Non-pigmented ciliary epithelial cell (primary cell): Measurements from ENCODE around the gene POLR3B.
"Not testable (repeated sequence)": the region's sequence is repeated elsewhere in the genome, so short reads cannot be mapped to it uniquely, and the experiment has no call there.

Experiments
- DNase-seq: peaks from one replicate; pipeline ENCODE4 v3.0.0-alpha.2; 2010; ENCODE audit warnings: low read depth

The POLR3B gene

GRCh38 chr12:106357549-106358395, at the start of gene POLR3B:
Gene POLR3B (plus strand): TSS chr12:106357748. CDS start chr12:106357880, 132 bp downstream.
- DNase-seq, result peak; percentile 86

- DNase-seq, result no peak
Measured at GRCh38 chr12:106308121-106308520, 49.4 kb upstream of the POLR3B start.

- no peak for DNase-seq
Measured at GRCh38 chr12:106308611-106309010, 48.9 kb upstream of the POLR3B start.

- peak; percentile 53 for DNase-seq
Measured at GRCh38 chr12:106309671-106310505, 47.7 kb upstream of the POLR3B start.

GRCh38 chr12:106310687-106311086, 46.9 kb upstream of the POLR3B start:
- DNase-seq, result no peak

GRCh38 chr12:106311139-106311538, 46.4 kb upstream of the POLR3B start:
- DNase-seq, result no peak

- not testable (repeated sequence) for DNase-seq
Measured at GRCh38 chr12:106313413-106313812, 44.1 kb upstream of the POLR3B start.

GRCh38 chr12:106315523-106315922, 42.0 kb upstream of the POLR3B start:
- no peak for DNase-seq

GRCh38 chr12:106317406-106318082, 40.0 kb upstream of the POLR3B start:
- DNase-seq, result no peak

GRCh38 chr12:106321139-106321850, 36.3 kb upstream of the POLR3B start:
- no peak for DNase-seq

- DNase-seq, result no peak
Measured at GRCh38 chr12:106323537-106323936, 34.0 kb upstream of the POLR3B start.

- no peak for DNase-seq
Measured at GRCh38 chr12:106327309-106327869, 30.2 kb upstream of the POLR3B start.

- DNase-seq, result no peak
Measured at GRCh38 chr12:106328735-106329134, 28.8 kb upstream of the POLR3B start.

- DNase-seq, result no peak
Measured at GRCh38 chr12:106329231-106329982, 28.1 kb upstream of the POLR3B start.

GRCh38 chr12:106331599-106331998, 25.9 kb upstream of the POLR3B start:
- DNase-seq, result no peak

GRCh38 chr12:106332536-106332935, 25.0 kb upstream of the POLR3B start:
- no peak for DNase-seq

- no peak for DNase-seq
Measured at GRCh38 chr12:106333010-106333409, 24.5 kb upstream of the POLR3B start.

- DNase-seq, result no peak
Measured at GRCh38 chr12:106333756-106334155, 23.8 kb upstream of the POLR3B start.

- DNase-seq, result no peak
Measured at GRCh38 chr12:106341086-106341877, 16.3 kb upstream of the POLR3B start.
